NCI-H446 (cell line): ENCODE measurements around the gene PLEKHM3.
A peak's percentile ranks its signal among the peaks of the same experiment; 100 is the strongest.
"Not testable (repeated sequence)": the region's sequence is repeated elsewhere in the genome, so short reads cannot be mapped to it uniquely, and the experiment has no call there.

Experiments used
- DNase-seq, 2 experiments: peaks; one replicate each; lab custom pipeline; 2025; lab: John Stamatoyannopoulos, UW

PLEKHM3 gene

DNA sequence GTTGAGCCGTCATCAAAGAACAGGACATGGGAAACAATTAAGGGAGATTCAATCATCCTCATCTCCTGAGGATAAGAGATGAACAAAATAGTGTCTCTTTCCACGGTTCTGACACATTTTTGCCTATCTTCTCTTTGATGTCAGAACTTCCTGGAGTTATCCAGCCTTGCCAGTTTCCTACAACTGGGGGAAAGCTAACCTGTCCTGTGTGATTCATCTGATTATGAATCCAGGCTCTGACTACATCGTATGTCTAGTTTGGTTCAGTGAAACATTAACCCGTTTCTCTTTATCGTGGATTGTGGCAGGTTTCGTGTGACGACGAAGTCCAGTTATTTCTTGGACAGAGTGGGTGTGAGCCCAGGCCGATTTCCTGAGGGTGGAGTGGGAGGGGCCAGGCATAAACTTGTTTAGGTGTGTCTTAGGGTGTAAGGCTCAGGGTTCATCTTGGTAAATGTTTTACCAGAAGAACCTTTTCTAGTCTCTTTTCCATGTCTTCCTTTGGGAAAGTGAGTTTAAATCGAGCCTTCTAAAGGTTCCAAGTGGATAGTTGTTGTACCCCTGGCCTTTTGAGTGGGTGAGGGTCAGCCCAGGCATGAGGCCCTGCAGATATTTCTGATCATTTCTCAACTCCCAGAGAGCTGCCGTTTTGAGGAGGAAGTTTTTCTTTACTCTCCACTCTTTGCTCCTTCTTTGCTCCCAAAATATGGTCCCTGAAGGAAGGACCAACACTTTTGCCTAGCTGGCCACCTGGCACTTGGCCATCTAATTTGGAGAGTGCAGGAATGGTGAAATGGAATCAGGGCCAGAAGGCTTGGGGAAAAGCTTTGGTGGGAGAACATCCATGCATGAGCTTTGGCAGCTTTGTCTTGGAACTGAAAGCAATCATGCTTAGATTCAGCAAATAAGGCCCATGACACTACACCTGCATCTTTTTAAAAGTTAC lies 205.2 kb downstream of the PLEKHM3 start:
- DNase-seq = peak in 1 of 2 experiments; percentile 24

GRCh38 chr2:207819021-207819797 lies 206.1 kb downstream of the PLEKHM3 start:
- DNase-seq = peak in 1 of 2 experiments; percentile 20

GRCh38 chr2:207816546-207816945 lies 208.8 kb downstream of the PLEKHM3 start:
- no peak for DNase-seq

- no peak for DNase-seq
Measured at GRCh38 chr2:207815254-207815653, 210.1 kb downstream of the PLEKHM3 start.

GRCh38 chr2:207813942-207814341 lies 211.4 kb downstream of the PLEKHM3 start:
- no peak for DNase-seq

DNA sequence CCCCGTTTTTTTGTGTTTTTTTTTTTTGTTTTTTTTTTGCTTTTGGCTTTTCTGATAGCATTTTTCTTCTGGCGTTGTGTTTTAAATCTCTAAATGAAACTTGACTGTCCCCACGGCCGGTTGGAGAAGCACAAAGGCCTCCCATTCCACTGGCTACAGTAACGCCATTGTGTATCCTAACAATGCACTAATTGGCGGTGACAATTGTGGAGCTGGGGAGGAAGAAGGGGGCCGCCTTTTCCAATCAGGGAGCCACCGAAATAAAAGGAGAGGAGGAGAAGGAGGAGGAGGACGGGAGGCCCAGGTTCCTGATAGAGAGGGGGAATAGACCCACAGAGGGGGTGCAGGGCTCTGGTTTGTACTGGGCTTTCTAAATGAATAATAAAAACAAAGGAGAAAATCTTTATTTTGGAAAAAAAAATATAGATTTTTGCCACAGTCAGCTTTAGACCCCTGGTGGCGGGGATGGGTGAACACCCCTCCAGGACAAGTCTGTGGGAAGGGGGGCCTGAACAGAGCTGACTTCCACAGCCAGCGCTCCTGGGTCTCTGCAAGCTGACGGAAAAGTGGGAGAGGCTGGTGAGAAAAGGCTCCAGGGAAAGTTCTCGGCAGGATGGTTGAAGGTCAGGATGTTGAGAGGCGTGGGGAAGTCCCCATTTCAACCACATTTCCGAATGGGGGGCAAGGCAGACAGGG lies 212.0 kb downstream of the PLEKHM3 start:
- DNase-seq = no peak

DNA sequence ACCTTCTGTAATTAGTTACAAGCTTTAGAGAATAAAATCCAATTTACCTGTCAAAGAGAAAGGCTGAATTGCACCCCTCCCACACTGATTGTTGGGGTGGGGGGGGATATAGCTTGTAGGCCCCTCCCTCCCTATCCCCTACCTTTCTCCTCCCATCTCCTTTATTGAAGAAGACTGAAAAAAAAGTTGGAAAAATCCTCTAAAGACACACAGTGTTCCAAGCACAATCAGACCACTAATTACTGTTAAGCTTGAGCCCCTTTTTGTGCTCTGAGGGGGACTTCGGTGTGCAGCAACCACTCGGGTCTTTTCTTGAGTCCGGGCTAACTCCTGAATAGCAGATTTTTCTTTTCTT lies 212.6 kb downstream of the PLEKHM3 start:
- no peak for DNase-seq

DNA sequence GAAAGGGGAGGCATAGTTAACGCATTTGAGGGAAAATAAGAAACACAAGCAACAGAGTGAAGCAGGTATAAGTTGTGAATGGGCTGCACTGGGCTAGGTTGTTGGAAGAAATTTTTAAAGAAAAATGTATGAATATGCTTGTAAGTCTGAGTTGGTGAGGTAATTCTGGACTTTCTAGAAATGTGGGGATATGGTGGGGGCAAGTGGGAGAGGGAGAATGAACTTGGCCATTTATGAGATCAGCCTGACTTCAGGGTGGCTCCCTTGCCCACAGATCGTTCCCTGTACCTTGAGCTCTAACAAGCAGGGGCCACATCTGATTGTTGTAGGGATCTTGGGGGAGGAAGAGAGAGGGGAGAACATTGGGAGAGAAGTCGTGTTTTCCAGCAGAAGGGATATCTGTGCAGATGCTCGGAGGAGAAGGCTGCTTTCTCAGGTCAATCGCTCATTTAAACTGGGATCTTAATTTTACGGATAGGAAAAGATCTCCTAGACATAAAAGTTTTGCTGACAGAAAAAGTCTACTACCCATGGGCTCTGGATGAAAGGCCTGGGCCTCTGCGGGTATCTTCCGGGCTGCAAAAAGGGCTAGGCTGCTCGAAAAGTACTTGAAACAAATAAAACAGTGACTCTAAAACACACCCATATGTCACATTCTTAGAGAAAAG lies 213.1 kb downstream of the PLEKHM3 start:
- no peak for DNase-seq

DNA sequence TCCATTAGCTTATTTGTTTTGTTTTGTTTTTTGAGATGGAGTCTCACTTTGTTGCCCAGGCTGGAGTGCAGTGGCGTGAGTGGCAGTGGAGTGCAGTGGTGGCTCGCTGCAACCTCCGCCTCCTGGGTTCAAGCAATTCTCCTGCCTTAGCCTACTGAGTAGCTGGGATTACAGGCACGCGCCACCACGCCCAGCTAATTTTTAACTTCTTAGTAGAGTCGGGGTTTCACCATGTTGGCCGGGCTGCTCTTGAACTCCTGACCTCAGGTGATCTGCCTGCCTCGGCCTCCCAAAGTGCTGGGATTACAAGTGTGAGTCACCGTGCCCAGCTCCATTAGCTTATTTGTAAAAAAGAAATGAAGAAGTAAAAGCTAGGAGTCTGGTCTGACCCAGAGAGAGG lies 213.7 kb downstream of the PLEKHM3 start:
- DNase-seq = not testable (repeated sequence)

DNA sequence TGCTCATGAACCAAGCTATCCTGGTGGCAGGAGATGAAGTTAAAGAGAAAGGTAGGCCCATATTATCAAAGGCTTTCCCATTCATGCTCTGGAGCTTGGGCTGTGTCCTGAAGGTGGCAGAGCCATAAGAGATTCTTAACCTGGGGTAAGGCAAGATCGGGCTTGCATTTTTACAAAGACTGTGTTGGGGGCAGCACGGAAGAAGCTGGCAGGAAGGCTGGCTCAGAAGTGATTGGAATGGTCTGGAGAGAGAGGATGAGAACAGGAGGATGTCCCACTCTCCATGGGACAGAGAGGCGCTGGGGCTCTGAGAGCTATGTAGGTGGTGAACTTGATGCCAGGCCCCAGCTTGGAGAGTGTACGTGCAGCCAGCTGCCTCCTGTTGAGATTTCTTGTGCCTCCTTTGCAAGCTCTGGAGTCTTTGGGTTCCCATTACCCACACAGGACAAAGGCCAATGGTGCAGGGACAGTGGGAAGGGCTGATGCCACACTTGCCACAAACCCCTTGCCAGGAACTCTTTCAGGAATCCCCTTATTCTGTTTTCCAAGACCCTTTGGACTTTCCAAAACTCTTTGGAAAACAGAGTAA lies 215.0 kb downstream of the PLEKHM3 start:
- DNase-seq = no peak

DNA sequence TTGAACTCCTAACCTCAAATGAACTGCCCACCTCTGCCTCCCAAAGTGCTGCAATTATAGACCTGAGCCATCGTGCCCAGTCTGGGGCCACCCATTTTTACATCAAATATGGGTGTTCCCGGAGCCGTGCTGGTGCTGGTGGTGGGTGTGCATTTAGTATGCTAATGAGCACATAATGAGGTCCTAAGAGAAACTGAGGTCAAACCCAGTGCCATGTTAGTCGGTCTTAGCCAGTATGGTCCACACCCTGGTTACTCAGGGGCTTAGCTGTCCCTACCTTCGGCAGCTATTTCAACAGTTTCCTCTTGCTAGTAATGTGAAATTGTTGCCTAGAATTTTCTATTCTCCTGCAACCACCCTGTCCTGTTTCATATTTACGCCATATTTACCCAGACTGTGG lies 217.2 kb downstream of the PLEKHM3 start:
- no peak for DNase-seq

- no peak for DNase-seq
Measured at GRCh38 chr2:207807516-207807915, 217.8 kb downstream of the PLEKHM3 start.

GRCh38 chr2:207805566-207806226 lies 219.6 kb downstream of the PLEKHM3 start:
- no peak for DNase-seq

DNA sequence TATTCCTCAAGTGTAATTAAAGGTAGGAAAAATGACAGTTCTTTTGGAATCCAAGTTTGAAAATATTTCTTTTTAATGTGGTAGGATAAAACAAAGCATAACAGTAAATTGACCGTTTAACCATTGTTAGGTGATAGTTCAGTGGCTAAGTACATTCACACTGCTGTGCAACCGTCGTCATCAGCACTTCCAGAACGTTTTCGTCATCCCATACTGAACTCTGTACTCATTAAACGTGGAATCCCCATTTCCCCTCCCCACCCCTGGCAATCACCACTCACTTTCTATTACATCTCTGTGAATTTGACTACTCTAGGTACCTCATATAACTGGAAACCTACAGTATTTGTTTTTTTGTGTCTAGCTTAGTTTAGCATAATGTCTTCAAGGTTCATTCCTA lies 222.7 kb downstream of the PLEKHM3 start:
- DNase-seq = no peak

DNA sequence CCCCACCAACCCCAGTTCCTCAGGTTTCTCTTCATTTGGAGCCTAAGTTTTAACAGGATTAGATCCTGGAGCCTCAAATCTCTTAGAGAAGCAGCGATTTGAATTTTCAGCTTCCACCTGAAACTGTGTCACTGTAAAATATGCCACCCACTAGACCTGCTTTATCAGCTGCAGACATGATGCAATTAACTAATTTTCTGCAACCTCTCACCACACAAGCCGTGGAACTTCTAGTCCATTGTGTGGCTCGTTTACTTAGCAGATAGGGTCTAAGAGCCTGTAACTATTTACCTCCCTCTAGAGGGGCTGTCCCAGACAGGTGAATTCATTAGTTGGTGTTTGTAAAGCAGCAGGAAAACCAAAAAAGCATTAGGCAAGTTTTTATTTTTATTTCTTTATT lies 224.1 kb downstream of the PLEKHM3 start:
- DNase-seq = no peak

DNA sequence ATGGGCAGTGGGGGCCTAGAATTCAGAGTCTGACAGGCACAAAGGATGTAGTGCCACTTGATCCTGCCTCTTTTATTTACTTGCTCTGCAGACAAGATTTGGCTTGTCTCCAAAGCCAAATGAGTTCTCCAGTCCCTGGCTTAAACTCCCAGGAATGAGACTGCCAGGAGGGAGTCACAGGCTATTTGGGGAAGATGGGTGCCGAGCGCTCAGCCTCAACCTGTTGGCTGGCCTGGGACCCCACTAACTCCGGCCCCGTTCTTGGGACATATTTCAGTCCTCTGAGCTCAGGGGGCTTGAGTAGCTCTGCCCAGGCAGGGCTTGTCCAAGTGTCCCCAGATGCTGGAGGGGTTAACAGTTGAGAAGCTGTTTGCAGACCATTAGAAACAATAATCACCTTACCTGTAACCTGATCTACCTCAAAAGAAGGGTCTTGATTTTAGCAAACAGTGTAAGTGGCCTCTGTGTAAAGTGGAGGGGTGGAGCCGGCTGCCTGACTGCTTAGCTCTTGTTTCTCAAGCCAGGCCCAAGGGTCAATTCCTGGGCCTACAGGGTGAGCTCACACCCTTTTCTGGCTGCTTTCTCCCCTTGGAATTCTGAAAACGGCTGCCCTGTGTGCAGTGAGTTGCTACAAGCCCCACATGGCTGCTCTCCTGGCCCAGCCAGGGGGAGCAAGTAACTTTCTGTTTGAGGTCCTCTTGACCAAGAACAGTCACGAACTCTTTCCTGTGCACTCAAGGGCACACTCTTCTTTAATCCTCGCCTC lies 228.6 kb downstream of the PLEKHM3 start:
- DNase-seq = peak in 1 of 2 experiments; percentile 55

GRCh38 chr2:207792244-207792785 lies 233.0 kb downstream of the PLEKHM3 start:
- no peak for DNase-seq

- DNase-seq = no peak
Measured at GRCh38 chr2:207791579-207792243, 233.6 kb downstream of the PLEKHM3 start.

DNA sequence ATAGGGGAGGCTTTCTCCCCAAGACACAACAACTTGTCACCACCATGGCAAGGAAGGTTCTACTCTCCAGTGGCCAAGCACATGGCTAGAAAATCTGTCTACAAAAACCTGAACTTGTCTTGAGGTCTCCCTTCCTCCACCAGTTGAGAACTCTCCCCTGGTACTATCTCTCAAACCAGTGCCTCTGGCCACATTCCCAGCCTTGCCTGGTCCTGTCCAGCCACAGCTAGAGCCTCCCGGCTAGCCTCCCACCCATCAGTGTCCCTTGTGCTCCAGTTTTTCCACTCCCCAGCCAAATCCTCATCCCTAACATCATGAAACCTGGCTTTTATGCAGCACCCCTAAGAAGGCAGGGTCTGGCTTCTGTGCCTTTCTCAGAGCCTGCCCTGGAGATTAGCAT lies 234.4 kb downstream of the PLEKHM3 start:
- DNase-seq = no peak
